ENCODE measurements around the gene TNRC6B. TPM values are rescaled to one million over a fixed set of nuclear protein-coding genes. Genes with fewer than 3 reads are reported as not detected.

The TNRC6B gene
- total and polyA plus RNA-seq, 4 donors: 6.2 to 70.4 (median 26.5) TPM

GRCh38 chr22:40215266-40215665 is 37.5 kb downstream of the TNRC6B start:
- no peak overlapping the region for H3K4me3 ChIP-seq
- H3K36me3 ChIP-seq (ENCODE audit: control insufficient read depth in 4 of 4, insufficient read depth in 4 of 4, low read length in 4 of 4): peaks cover 0 to 3% (median under 1%) of the 10 kb centered on the region in 4 donors
- no peaks in the 10 kb centered on the region for H3K9me3 ChIP-seq (ENCODE audit: control insufficient read depth in 4 of 4, insufficient read depth in 3 of 4, low read length in 3 of 4)
- H3K4me1 ChIP-seq (ENCODE audit: control insufficient read depth in 5 of 5, insufficient read depth in 5 of 5, low read length in 5 of 5): peaks cover 11 to 42% (median 22%) of the 10 kb centered on the region in 5 donors
- H3K9ac ChIP-seq (ENCODE audit: insufficient read depth in 1 of 2, low read length in 2 of 2): no peak overlapping the region
- H3K27ac ChIP-seq (ENCODE audit: low read depth in 1 of 2, low read length in 1 of 2): peak overlapping the region in 1 of 2 donors; percentile 69
- 27 to 30% methylated on average over 3 of the region's 3 CpGs for WGBS, 2 donors
- no peak for DNase-seq
- TF ChIP-seq CTCF (IDR thresholded peaks at IDR 0.05; ENCODE audit: control extremely low read depth, extremely low read depth): no peak
- no peak for ATAC-seq (ENCODE audit: insufficient read depth, low FRiP score)
- H3K27me3 ChIP-seq (ENCODE audit: control insufficient read depth in 3 of 3, insufficient read depth in 3 of 3, low read length in 2 of 3): no peaks in the 10 kb centered on the region

- Histone ChIP-seq H3K4me3 (no peak overlapping the region), H3K36me3 (ENCODE audit: control insufficient read depth in 4 of 4, insufficient read depth in 4 of 4, low read length in 4 of 4) (peaks cover 0 to 3% (median under 1%) of the 10 kb centered on the region in 4 donors), H3K27me3 (ENCODE audit: control insufficient read depth in 3 of 3, insufficient read depth in 3 of 3, low read length in 2 of 3) (no peaks in the 10 kb centered on the region), H3K4me1 (ENCODE audit: control insufficient read depth in 5 of 5, insufficient read depth in 5 of 5, low read length in 5 of 5) (peaks cover 15 to 46% (median 31%) of the 10 kb centered on the region in 5 donors), H3K9ac (ENCODE audit: insufficient read depth in 1 of 2, low read length in 2 of 2) (no peak overlapping the region), H3K9me3 (ENCODE audit: control insufficient read depth in 4 of 4, insufficient read depth in 3 of 4, low read length in 3 of 4) (no peaks in the 10 kb centered on the region), H3K27ac (ENCODE audit: low read depth in 1 of 2, low read length in 1 of 2) (peak overlapping the region in 1 of 2 donors; percentile 24)
- TF ChIP-seq CTCF (IDR thresholded peaks at IDR 0.05; ENCODE audit: control extremely low read depth, extremely low read depth): no peak
- ATAC-seq (ENCODE audit: insufficient read depth, low FRiP score): no peak
- DNase-seq: no peak
- 50 to 64% methylated on average over 11 of the region's 11 CpGs for WGBS, 2 donors
Observed at GRCh38 chr22:40216041-40216756, 38.5 kb downstream of the TNRC6B start.

- WGBS, 2 donors: 78 to 84% methylated on average over 4 of the region's 4 CpGs
- Histone ChIP-seq H3K36me3 (ENCODE audit: control insufficient read depth in 4 of 4, insufficient read depth in 4 of 4, low read length in 4 of 4) (peaks cover 0 to 3% (median under 1%) of the 10 kb centered on the region in 4 donors), H3K27me3 (ENCODE audit: control insufficient read depth in 3 of 3, insufficient read depth in 3 of 3, low read length in 2 of 3) (no peaks in the 10 kb centered on the region), H3K9me3 (ENCODE audit: control insufficient read depth in 4 of 4, insufficient read depth in 3 of 4, low read length in 3 of 4) (no peaks in the 10 kb centered on the region), H3K4me1 (ENCODE audit: control insufficient read depth in 5 of 5, insufficient read depth in 5 of 5, low read length in 5 of 5) (peaks cover 9 to 37% (median 22%) of the 10 kb centered on the region in 5 donors), H3K4me3 (no peak overlapping the region), H3K27ac (ENCODE audit: low read depth in 1 of 2, low read length in 1 of 2) (no peak overlapping the region), H3K9ac (ENCODE audit: insufficient read depth in 1 of 2, low read length in 2 of 2) (no peak overlapping the region)
- TF ChIP-seq CTCF (IDR thresholded peaks at IDR 0.05; ENCODE audit: control extremely low read depth, extremely low read depth): no peak
- ATAC-seq (ENCODE audit: insufficient read depth, low FRiP score): no peak
- DNase-seq: no peak
Observed at GRCh38 chr22:40218152-40218551, 40.4 kb downstream of the TNRC6B start.

Data from lung (tissue), 12 donors.